KMS-11 (cell line): ENCODE measurements around the gene CHST14.

Experiments used
- H2AFZ ChIP-seq: fragments of 200-600 bp; sonication (generic); 2 replicates; pipeline ENCODE4 v1.6.1; 2016; ENCODE audit warnings: antibody characterized with exemption, mixed run types, low read depth
- H3K27ac ChIP-seq: fragments of 200-600 bp; sonication (generic); 2 replicates; pipeline ENCODE4 v1.6.1; 2016; ENCODE audit warnings: mild to moderate bottlenecking, mixed run types
- H3K27me3 ChIP-seq: fragments of 200-600 bp; sonication (generic); 2 replicates; pipeline ENCODE4 v1.6.1; 2017; ENCODE audit warnings: mild to moderate bottlenecking, low read depth, mixed run types, moderate library complexity; ENCODE audit not compliant: insufficient read depth
- H3K36me3 ChIP-seq: fragments of 200-600 bp; sonication (generic); 2 replicates; pipeline ENCODE4 v1.6.1; 2017; ENCODE audit warnings: mild to moderate bottlenecking, mixed run types; ENCODE audit not compliant: insufficient read depth
- H3K4me1 ChIP-seq: fragments of 200-600 bp; sonication (generic); 2 replicates; pipeline ENCODE4 v1.6.1; 2016; ENCODE audit warnings: mild to moderate bottlenecking, low read depth, mixed run types; ENCODE audit not compliant: poor library complexity, severe bottlenecking
- H3K4me2 ChIP-seq: fragments of 200-600 bp; sonication (generic); 2 replicates; pipeline ENCODE4 v1.7.0; 2016; ENCODE audit warnings: mild to moderate bottlenecking, mixed run types
- H3K4me3 ChIP-seq: fragments of 200-600 bp; sonication (generic); IDR thresholded peaks from 2 replicates; pipeline ENCODE4 v1.6.1; 2017; ENCODE audit warnings: low read depth, low read length, mixed read lengths; ENCODE audit not compliant: insufficient read depth
- H3K79me2 ChIP-seq: fragments of 200-600 bp; sonication (generic); 2 replicates; pipeline ENCODE4 v1.6.1; 2016; ENCODE audit warnings: low read depth, mixed run types; ENCODE audit not compliant: insufficient read depth
- H3K9ac ChIP-seq: fragments of 200-600 bp; sonication (generic); 2 replicates; pipeline ENCODE4 v1.6.1; 2016; ENCODE audit warnings: mild to moderate bottlenecking, mixed run types
- H4K20me1 ChIP-seq: fragments of 200-600 bp; sonication (generic); 2 replicates; pipeline ENCODE4 v1.6.1; 2016; ENCODE audit warnings: mild to moderate bottlenecking, mixed run types; ENCODE audit not compliant: insufficient read depth
- TF ChIP-seq, protein P1 (sequence below): fragments of 200-600 bp; sonication (generic); conservative IDR thresholded peaks from 2 replicates; pipeline ENCODE4 v1.6.1; 2017; ENCODE audit warnings: low read depth, mild to moderate bottlenecking, antibody characterized with exemption, low read length, moderate library complexity, mixed read lengths

Gene CHST14

DNA sequence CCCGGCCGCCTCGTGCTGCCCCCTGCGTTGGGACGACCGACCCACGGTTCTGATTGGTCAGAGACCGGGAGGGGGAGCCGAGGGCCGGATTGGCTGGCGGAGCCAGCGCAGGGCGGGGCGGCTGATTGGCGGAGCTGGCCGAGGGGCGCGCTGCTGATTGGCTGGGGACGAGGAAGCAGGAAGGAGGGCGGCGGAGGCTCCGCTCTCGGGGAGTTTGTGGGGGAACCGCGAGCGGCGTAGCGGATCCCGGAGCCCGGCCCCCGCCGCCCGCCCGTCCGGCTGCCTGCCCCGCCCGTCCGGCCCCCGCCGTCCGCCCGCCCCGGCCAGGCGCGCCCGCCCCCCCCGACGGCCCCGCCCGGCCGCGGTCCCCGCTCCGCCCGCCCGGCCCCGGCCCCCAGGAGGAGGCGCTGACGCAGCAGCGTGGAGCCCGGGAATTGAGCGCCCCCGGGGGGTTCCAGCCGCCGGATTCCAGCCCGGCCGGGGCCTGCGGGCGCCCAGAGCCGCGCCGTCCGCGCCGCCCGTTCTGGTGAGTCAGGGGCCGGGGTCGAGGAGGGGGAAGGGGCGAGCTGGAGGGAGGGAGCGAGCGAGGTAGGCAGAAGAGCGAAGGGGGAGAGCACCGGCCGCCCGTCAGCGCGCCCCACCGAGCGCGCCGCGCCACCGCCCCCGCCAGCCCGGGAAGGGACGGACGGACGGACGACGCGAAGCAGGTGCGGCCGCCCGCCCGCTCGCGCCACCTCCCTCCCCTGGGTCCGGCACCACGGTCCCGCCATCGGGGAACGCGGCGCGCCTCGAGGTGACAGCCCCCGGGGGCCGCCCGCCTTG lies 29.8 kb upstream of the CHST14 start, which contains the start of gene BAHD1:
BAHD1 (plus strand) TSS at position 211 of the 822 bp plus-strand sequence. CDS start 17,512 bp downstream, outside the sequence.
- peak within 1 kb of the TSS; percentile 87 for H2AFZ ChIP-seq
- TF ChIP-seq, protein P1, sequence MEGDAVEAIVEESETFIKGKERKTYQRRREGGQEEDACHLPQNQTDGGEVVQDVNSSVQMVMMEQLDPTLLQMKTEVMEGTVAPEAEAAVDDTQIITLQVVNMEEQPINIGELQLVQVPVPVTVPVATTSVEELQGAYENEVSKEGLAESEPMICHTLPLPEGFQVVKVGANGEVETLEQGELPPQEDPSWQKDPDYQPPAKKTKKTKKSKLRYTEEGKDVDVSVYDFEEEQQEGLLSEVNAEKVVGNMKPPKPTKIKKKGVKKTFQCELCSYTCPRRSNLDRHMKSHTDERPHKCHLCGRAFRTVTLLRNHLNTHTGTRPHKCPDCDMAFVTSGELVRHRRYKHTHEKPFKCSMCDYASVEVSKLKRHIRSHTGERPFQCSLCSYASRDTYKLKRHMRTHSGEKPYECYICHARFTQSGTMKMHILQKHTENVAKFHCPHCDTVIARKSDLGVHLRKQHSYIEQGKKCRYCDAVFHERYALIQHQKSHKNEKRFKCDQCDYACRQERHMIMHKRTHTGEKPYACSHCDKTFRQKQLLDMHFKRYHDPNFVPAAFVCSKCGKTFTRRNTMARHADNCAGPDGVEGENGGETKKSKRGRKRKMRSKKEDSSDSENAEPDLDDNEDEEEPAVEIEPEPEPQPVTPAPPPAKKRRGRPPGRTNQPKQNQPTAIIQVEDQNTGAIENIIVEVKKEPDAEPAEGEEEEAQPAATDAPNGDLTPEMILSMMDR: no peak
- peaks cover 25% of the 10 kb centered on the region; the same call in 1 of the 2 replicates for H3K79me2 ChIP-seq

DNA sequence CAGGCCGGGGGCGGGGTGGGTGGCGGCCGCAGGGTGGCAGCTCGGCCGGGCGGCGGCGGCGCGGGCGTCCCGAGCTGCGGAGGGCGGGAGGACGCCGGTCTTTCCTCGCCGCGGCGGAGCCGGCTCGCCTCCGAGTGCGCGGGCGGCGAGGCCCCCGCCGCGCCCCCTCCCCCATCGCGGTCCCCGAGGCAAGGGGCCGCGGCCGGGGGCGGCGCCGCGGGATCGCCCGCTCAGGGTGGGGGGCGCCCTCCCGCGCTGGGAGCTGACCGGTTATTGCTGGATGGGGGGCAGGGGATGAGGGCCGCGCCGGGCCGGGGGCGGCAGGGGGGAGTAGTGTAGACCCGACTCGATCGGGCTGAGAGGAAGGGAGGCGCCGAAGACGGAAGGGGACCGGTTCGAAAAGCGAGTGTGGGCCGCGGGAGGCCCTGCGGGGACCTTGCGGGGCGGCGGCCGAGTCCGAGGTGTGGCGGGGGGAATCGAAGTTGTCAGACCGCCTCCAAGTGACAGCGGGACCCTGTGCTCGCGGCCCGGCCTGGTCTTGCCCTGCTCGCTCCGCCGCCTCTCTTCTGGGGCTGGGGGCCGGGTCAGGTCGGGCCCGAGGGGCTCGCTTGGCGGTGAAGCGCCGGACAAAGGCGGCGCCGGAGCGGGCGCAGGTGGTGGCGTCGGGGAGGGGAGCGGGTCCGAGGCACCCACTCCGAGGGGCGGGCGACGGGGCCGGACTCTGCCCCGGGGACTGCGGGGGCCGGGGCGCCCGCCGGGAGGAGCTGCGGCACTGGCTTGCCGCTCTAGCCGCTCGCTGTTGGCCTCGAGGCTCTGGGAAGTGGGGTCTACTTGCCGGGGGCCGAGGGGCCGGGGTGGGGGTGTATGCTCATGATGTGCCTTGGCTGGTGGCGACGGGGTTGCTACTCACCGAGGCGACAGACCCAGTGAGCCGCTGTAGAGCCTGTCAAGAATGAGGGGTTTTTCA lies 28.9 kb upstream of the CHST14 start:
- no peaks in the 10 kb centered on the region for H3K36me3 ChIP-seq
- peak overlapping the region; percentile 42; the same call in 1 of the 2 replicates for H3K4me2 ChIP-seq
- H3K4me3 ChIP-seq: no peak overlapping the region
- TF ChIP-seq, protein P1: no peak
- no peak overlapping the region for H3K27ac ChIP-seq
- H3K79me2 ChIP-seq: peaks cover 32% of the 10 kb centered on the region
- no peaks in the 10 kb centered on the region for H4K20me1 ChIP-seq
- H2AFZ ChIP-seq: no peak overlapping the region
- peak overlapping the region; percentile 65; the same call in 1 of the 2 replicates for H3K9ac ChIP-seq
- H3K4me1 ChIP-seq: no peaks in the 10 kb centered on the region
- peaks cover 23% of the 10 kb centered on the region for H3K27me3 ChIP-seq

More for the DNA sequence above, 29.8 kb upstream of the CHST14 start, which contains the start of gene BAHD1:
- Histone ChIP-seq H4K20me1 (no peaks in the 10 kb centered on the region), H3K4me2 (peak within 1 kb of the TSS; percentile 84), H3K36me3 (no peaks in the 10 kb centered on the region), H3K27me3 (peaks cover 29% of the 10 kb centered on the region), H3K27ac (no peak within 1 kb of the TSS), H3K9ac (peak within 1 kb of the TSS; percentile 65; the same call in 1 of the 2 replicates), H3K4me1 (no peaks in the 10 kb centered on the region), H3K4me3 (no peak within 1 kb of the TSS)

GRCh38 chr15:40443255-40443654 lies 27.5 kb upstream of the CHST14 start:
- Histone ChIP-seq H3K4me1 (no peaks in the 10 kb centered on the region), H3K79me2 (peaks cover 36% of the 10 kb centered on the region), H3K4me2 (no peak overlapping the region), H3K27ac (no peak overlapping the region), H3K4me3 (no peak overlapping the region), H3K27me3 (peaks cover 9% of the 10 kb centered on the region; the same call in 1 of the 2 replicates), H3K9ac (no peak overlapping the region), H4K20me1 (no peaks in the 10 kb centered on the region), H3K36me3 (no peaks in the 10 kb centered on the region), H2AFZ (no peak overlapping the region)
- TF ChIP-seq, protein P1: no peak

DNA sequence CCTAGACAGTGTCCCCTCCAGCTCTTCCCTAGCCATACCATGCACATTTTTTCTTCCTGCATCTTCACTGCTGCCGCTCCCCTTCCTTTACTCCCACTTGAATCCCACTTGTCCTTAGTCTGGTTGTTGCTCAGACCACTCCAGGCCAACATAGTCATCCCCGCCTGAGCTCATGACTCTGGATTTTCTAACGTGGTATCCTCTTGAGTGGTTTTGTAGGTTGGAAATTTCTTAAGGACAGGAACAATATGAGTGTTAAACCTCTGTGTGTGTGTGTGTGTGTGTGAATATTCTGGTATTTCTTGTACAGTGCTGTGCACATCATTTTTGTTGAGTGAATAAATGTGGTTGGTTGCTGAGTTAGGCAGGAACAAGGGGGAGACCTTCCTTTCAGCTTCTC lies 26.9 kb upstream of the CHST14 start:
- H3K27ac ChIP-seq: no peak overlapping the region
- H3K79me2 ChIP-seq: peaks cover 36% of the 10 kb centered on the region
- TF ChIP-seq, protein P1: no peak
- H3K4me3 ChIP-seq: no peak overlapping the region
- no peaks in the 10 kb centered on the region for H3K4me1 ChIP-seq
- H2AFZ ChIP-seq: no peak overlapping the region
- H3K9ac ChIP-seq: no peak overlapping the region
- no peaks in the 10 kb centered on the region for H4K20me1 ChIP-seq
- H3K36me3 ChIP-seq: no peaks in the 10 kb centered on the region
- H3K4me2 ChIP-seq: no peak overlapping the region
- H3K27me3 ChIP-seq: peaks cover 3% of the 10 kb centered on the region; the same call in 1 of the 2 replicates
